GM12873 (cell line): ENCODE results near the gene ERMAP.

Experiments used
- TF ChIP-seq, protein P1 (sequence below): IDR thresholded peaks from 2 replicates; pipeline ENCODE4 v1.5.1; 2012; ENCODE audit warnings: low read depth, mild to moderate bottlenecking, moderate library complexity, low read length, control low read depth; ENCODE audit not compliant: insufficient read depth; ENCODE audit errors: missing control alignments

The ERMAP gene

DNA sequence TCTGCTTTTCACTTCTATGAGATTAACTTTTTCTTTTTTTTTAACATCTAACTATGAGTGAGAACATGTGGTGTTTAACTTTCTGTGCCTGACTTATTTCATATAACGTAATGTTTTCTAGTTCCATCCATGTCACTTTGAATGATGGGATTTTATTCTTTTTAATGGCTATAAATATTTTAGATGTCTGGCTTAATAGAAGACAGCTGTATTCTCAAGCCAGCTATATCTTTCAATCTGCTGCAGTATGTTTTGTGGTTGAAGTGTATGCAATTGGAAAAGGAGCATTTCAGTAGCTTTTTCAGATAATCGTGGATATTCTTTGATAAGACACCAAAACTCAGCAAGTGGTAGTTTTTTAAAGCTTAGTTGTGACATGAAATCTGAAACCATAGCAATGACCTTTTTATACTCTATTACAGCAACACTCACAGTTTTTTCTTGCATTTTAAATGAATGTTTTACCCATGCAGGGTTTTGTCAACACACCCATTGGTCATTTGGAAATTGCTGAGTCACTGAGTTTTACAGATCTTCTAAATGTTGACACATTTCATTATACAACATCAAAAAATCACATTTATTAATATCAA lies 6.0 kb downstream of the ERMAP start:
- TF ChIP-seq, protein P1, sequence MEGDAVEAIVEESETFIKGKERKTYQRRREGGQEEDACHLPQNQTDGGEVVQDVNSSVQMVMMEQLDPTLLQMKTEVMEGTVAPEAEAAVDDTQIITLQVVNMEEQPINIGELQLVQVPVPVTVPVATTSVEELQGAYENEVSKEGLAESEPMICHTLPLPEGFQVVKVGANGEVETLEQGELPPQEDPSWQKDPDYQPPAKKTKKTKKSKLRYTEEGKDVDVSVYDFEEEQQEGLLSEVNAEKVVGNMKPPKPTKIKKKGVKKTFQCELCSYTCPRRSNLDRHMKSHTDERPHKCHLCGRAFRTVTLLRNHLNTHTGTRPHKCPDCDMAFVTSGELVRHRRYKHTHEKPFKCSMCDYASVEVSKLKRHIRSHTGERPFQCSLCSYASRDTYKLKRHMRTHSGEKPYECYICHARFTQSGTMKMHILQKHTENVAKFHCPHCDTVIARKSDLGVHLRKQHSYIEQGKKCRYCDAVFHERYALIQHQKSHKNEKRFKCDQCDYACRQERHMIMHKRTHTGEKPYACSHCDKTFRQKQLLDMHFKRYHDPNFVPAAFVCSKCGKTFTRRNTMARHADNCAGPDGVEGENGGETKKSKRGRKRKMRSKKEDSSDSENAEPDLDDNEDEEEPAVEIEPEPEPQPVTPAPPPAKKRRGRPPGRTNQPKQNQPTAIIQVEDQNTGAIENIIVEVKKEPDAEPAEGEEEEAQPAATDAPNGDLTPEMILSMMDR = no peak

DNA sequence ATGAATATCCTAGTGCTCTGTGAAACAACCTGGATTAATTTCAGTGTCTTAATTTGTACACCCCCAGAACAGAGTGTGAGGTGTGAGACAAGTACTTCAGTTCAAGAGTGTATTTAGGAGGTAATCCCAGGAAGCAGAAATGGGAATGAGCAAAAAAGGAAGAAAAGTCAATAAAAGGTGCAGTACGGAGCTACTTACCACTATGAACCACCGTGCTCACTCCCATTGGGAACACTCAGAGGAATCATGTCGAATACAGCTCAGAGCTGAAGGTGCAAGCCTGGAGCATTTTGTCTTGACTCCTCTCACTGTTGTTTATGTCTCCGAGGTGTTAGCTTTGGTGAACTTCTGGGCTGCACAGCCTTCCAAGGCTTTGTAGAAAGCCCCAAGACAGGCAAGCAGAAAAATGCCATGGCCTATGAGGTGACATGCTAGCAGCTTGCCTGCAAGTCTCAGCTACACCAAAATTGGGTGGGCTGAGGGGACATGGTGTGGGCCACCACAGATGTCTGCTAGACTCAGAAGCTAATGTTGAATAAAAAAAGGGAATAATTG lies 7.6 kb downstream of the ERMAP start:
- TF ChIP-seq, protein P1 = no peak

DNA sequence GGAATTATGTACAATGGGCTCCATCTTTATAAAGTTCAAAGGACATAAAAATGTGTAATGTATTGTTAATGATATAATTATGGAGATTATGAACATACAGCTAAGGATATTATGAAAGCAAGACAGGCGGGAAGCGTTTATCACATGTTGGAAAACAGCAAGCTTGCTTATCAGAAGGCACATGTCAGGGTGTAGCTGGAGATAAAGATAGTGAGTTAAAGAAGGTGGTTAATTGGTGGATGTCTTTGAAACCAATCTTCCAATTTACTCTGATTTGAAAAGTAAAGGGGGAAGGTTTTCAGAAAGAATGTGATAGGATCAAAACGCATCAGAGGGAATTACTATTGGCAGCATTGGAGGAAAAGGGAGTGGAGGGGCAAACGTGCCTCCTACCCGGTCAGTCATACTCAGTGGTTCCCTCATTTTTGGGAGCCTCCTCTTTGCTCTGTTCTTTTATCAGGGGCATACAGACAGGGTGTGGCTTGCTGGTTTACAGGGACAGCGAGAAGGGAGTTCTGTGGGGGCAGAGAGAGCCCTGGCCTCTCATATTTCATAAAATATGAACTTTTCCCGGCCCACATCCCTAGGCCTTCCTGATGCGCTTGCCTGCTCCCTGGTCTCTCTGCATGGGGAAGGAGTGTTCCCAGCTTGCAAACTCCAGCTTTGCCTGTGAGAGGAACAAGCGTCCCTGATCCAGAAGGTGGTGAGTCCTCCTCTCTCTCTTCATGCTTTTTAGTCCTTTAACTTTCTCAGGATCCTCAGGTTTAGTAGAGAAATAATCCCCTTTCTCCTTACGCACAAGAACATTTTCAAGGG lies 8.3 kb downstream of the ERMAP start:
- TF ChIP-seq, protein P1 = no peak

DNA sequence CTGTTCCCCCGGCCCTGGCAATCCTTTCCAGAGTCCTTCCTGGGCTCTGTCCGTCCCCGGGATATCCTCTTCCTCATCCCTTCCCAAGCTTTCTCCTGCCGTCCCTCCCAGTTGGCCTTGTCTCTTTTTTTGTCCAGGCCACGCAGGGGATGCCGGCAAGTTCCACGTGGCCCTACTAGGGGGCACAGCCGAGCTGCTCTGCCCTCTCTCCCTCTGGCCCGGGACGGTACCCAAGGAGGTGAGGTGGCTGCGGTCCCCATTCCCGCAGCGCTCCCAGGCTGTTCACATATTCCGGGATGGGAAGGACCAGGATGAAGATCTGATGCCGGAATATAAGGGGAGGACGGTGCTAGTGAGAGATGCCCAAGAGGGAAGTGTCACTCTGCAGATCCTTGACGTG lies 13.7 kb downstream of the ERMAP start:
- TF ChIP-seq, protein P1 = no peak

DNA sequence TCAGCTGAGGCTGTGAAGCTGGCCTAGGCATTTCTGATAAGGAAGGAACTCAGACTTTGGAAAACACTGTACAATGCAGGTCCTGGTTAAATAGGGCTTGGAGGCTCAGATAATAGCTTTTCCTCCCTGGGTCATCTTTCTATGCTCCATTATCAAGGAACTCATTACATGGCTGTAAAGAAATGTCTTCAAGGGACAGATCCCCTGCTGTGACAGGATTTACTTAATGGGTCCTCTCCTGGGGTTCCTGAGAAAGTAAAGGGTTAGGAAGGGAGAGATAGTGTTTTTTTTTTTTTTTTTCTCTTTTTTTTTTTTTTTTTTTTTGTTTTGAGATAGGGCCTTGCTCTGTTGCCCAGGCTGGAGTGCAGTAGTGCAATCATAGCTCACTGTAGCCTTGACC lies 14.4 kb downstream of the ERMAP start:
- TF ChIP-seq, protein P1 = no peak

DNA sequence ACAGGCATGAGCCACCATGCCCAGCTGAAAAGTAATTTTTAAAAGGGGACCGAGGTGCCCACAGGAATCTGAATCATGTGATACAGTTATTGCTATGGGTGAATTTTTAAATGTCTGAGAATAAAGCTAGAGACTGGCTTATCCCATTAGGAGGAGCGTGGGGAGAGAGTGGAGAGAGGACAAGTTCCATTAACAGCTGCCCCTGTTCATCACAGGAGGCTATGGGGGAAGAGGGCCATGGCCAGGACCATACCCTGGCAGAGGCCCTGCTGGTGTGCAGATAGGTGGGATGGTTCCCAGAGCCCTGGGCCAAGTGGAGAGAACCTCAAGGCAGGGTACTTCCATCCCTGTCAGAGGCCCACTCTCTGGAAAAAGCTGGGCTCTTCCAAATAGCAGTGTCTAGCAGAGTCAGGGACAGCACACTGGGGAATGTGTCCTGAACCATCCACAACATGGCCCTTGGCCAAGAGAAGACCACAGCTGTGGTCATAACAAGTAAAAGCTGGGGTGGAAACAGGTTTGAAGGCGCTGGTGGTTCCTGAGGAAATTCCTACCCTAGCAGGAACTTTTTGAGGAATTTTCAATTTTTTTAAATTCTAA lies 15.8 kb downstream of the ERMAP start:
- TF ChIP-seq, protein P1 = no peak

DNA sequence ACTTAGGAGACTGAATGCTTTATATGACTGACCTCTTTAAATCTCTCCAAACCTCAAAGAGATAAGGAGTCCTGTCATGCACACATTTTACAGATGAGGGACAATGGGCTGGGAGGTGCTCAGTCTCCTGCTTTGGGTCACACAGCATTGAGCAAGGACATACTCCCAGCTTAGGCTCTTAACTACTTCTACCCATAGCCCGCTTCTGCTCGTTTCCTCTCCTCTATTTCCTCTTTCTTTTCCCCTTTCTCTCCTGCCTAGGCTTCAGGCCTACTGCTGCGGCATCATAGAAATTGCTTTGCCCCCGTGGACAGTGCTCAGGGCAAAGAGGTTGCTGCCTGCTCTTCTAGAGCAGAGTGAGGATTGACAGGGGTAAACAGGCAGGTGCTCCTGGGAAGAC lies 17.1 kb downstream of the ERMAP start:
- TF ChIP-seq, protein P1 = no peak
